Measurements from ENCODE around the gene ARFGEF2. TPM values are rescaled to one million over a fixed set of nuclear protein-coding genes. Genes with fewer than 3 reads are reported as not detected.

The ARFGEF2 gene
- total RNA-seq, 1 donor from 2014 or later = 26.7 TPM

- Mint-ChIP-seq H3K4me1 (ENCODE audit: unreplicated experiment) (peaks cover 23% of the 10 kb centered on the region), H3K9me3 (no peaks in the 10 kb centered on the region), H3K4me3 (peak overlapping the region; percentile 98), H3K27ac (no peak overlapping the region), H3K27me3 (peaks cover 3% of the 10 kb centered on the region), H3K36me3 (no peaks in the 10 kb centered on the region)
- DNase-seq (ENCODE audit: extremely low spot score, unreplicated experiment) = no peak
- TF ChIP-seq CTCF (conservative IDR thresholded peaks at IDR 0.05) = no peak
Observed at GRCh38 chr20:48919336-48919881, 2.1 kb upstream of the ARFGEF2 start.

- no peaks in the 10 kb centered on the region for H3K9me3 Mint-ChIP-seq
- H3K4me1 Mint-ChIP-seq (ENCODE audit: unreplicated experiment) = peaks cover 23% of the 10 kb centered on the region
- peaks cover 3% of the 10 kb centered on the region for H3K27me3 Mint-ChIP-seq
- no peak for TF ChIP-seq CTCF (conservative IDR thresholded peaks at IDR 0.05)
- no peaks in the 10 kb centered on the region for H3K36me3 Mint-ChIP-seq
- DNase-seq (ENCODE audit: extremely low spot score, unreplicated experiment) = no peak
- H3K4me3 Mint-ChIP-seq = peak overlapping the region; percentile 98
- H3K27ac Mint-ChIP-seq = peak overlapping the region; percentile 98
Observed at GRCh38 chr20:48919882-48920526, 1.5 kb upstream of the ARFGEF2 start.

GRCh38 chr20:48920527-48921167 lies 864 bp upstream of the ARFGEF2 start:
- no peak for DNase-seq (ENCODE audit: extremely low spot score, unreplicated experiment)
- Mint-ChIP-seq H3K27me3 (peaks cover 3% of the 10 kb centered on the region), H3K27ac (peak overlapping the region; percentile 98), H3K9me3 (no peaks in the 10 kb centered on the region), H3K4me1 (ENCODE audit: unreplicated experiment) (peaks cover 23% of the 10 kb centered on the region), H3K4me3 (peak overlapping the region; percentile 98), H3K36me3 (no peaks in the 10 kb centered on the region)
- TF ChIP-seq CTCF (conservative IDR thresholded peaks at IDR 0.05) = no peak

- Mint-ChIP-seq H3K9me3 (no peaks in the 10 kb centered on the region), H3K27ac (peak overlapping the region; percentile 99), H3K27me3 (peaks cover 3% of the 10 kb centered on the region), H3K4me1 (ENCODE audit: unreplicated experiment) (peaks cover 29% of the 10 kb centered on the region), H3K36me3 (peaks cover 5% of the 10 kb centered on the region), H3K4me3 (peak overlapping the region; percentile 96)
- DNase-seq (ENCODE audit: extremely low spot score, unreplicated experiment) = no peak
- TF ChIP-seq CTCF (conservative IDR thresholded peaks at IDR 0.05) = no peak
Observed at GRCh38 chr20:48921883-48922820, 641 bp downstream of the ARFGEF2 start.

GRCh38 chr20:48923149-48923718 lies 1.7 kb downstream of the ARFGEF2 start:
- H3K4me1 Mint-ChIP-seq (ENCODE audit: unreplicated experiment) = peaks cover 30% of the 10 kb centered on the region
- H3K27me3 Mint-ChIP-seq = peaks cover 3% of the 10 kb centered on the region
- no peak for TF ChIP-seq CTCF (conservative IDR thresholded peaks at IDR 0.05)
- H3K9me3 Mint-ChIP-seq = no peaks in the 10 kb centered on the region
- H3K4me3 Mint-ChIP-seq = peak overlapping the region; percentile 96
- peak overlapping the region; percentile 99 for H3K27ac Mint-ChIP-seq
- no peak for DNase-seq (ENCODE audit: extremely low spot score, unreplicated experiment)
- H3K36me3 Mint-ChIP-seq = peaks cover 9% of the 10 kb centered on the region

Data from type B pancreatic cell (in vitro differentiated cells).